GM12878 (cell line): Measurements from ENCODE around the gene GSTM4. TPM values are rescaled to one million over a fixed set of nuclear protein-coding genes. Genes with fewer than 3 reads are reported as not detected.

ENCODE experiments used
- ATAC-seq: fragments of 200-7000 bp; cut with Tn5 transposase; 3 replicates; pipeline ENCODE4 v1.9.1; 2020; ENCODE audit warnings: mild to moderate bottlenecking, moderate library complexity
- BruUV-seq: library from RNA; stranded (reverse); fragments of 400-500 nt; replicated peaks from 2 replicates; lab custom pipeline; 2021; lab: Mats Ljungman, UMichigan
- CTCF ChIA-PET: fragments of 300-600 bp; sonication (Branson Sonifier 250); formaldehyde crosslinking; extraction: SDS; loops from one replicate; lab custom pipeline; 2021; ENCODE audit warnings: inconsistent platforms; lab: Yijun Ruan, JAX
- POLR2A ChIA-PET: fragments of 350-600 bp; formaldehyde crosslinking; extraction: SDS; loops from one replicate; lab custom pipeline; 2021; ENCODE audit warnings: inconsistent platforms; lab: Charles Lee
- RAD21 ChIA-PET: fragments of 300-600 bp; sonication (Branson Sonifier 250); formaldehyde crosslinking; loops from one replicate; lab custom pipeline; 2023; ENCODE audit warnings: antibody characterized with exemption; ENCODE audit not compliant: unreplicated experiment; lab: Charles Lee
- SMC1A ChIA-PET: fragments of 300-600 bp; sonication (Branson Sonifier 250); formaldehyde crosslinking; loops from one replicate; lab custom pipeline; 2023; ENCODE audit not compliant: unreplicated experiment, uncharacterized antibody; lab: Charles Lee
- DNase-seq: peaks from one replicate; pipeline ENCODE4 v3.0.0-alpha.2; 2011; ENCODE audit warnings: low read depth, low spot score
- FAIRE-seq: peaks from 3 replicates; lab custom pipeline; 2011; peaks lifted over from hg19 to GRCh38; lab: Jason Lieb, UNC
- H2AFZ ChIP-seq: 2 replicates; pipeline ENCODE4 v1.6.0; 2011; ENCODE audit warnings: low read depth, low read length, control low read depth; ENCODE audit not compliant: control insufficient read depth
- H3K27ac ChIP-seq: 2 replicates; pipeline ENCODE4 v1.5.1; 2011; ENCODE audit warnings: control low read depth; ENCODE audit not compliant: control insufficient read depth, insufficient read depth
- H3K27me3 ChIP-seq, 2 experiments: replicated peaks in 1 of 2; 2 replicates each; pipeline versions ENCODE4 v1.6.0 to v1.6.1; 2011; ENCODE audit warnings: low read length in 1 of 2; ENCODE audit not compliant: control insufficient read depth in 2 of 2, insufficient read depth in 2 of 2
- H3K36me3 ChIP-seq, 2 experiments: 2 replicates each; pipeline ENCODE4 v1.5.1; 2011; ENCODE audit warnings: low read length in 1 of 2; ENCODE audit not compliant: control insufficient read depth in 2 of 2, insufficient read depth in 2 of 2
- H3K4me1 ChIP-seq: 2 replicates; pipeline ENCODE4 v1.6.1; 2011; ENCODE audit warnings: mild to moderate bottlenecking, low read length, moderate library complexity, mixed read lengths; ENCODE audit not compliant: control insufficient read depth, insufficient read depth
- H3K4me2 ChIP-seq: 2 replicates; pipeline ENCODE4 v1.6.0; 2011; ENCODE audit warnings: control low read depth; ENCODE audit not compliant: control insufficient read depth, insufficient read depth
- H3K4me3 ChIP-seq: fragments of 200-600 bp; sonication (generic); 2 replicates; pipeline ENCODE4 v1.5.1; 2016
- H3K79me2 ChIP-seq: 2 replicates; pipeline ENCODE4 v1.6.0; 2011; ENCODE audit warnings: low read length; ENCODE audit not compliant: control insufficient read depth, insufficient read depth
- H3K9ac ChIP-seq: 2 replicates; pipeline ENCODE4 v1.8.0; 2011; ENCODE audit warnings: low read length, control low read depth, mixed read lengths; ENCODE audit not compliant: control insufficient read depth, insufficient read depth
- H3K9me3 ChIP-seq: replicated peaks from 3 replicates; pipeline ENCODE4 v1.5.1; 2011; ENCODE audit warnings: mild to moderate bottlenecking, low read length; ENCODE audit not compliant: control insufficient read depth, insufficient read depth
- H4K20me1 ChIP-seq: 2 replicates; pipeline ENCODE4 v1.6.0; 2011; ENCODE audit not compliant: control insufficient read depth, insufficient read depth
- BHLHE40 ChIP-seq, 2 experiments: fragments of 450-650 bp in 1 of 2; IDR thresholded peaks; 2 replicates each; pipeline ENCODE4 v1.6.1; 2011 to 2017; ENCODE audit warnings: low read depth in 2 of 2, borderline replicate concordance in 1 of 2, improper control_type of control experiment in 1 of 2, low read length in 1 of 2, mild to moderate bottlenecking in 1 of 2
- CEBPB ChIP-seq, 2 experiments: fragments of 150-350 bp in 1 of 2; IDR thresholded peaks; 2 replicates each; pipeline ENCODE4 v1.6.1; 2012 to 2014; ENCODE audit warnings: low read depth in 2 of 2, low read length in 2 of 2, borderline replicate concordance in 1 of 2, inconsistent platforms in 1 of 2
- FOXM1 ChIP-seq: IDR thresholded peaks from 2 replicates; pipeline ENCODE4 v1.6.1; 2012; ENCODE audit warnings: low read depth, mild to moderate bottlenecking, inconsistent platforms, low read length, moderate library complexity
- IKZF1 ChIP-seq: fragments of 450-650 bp; conservative IDR thresholded peaks from 2 replicates; pipeline ENCODE4 v1.6.1; 2017; ENCODE audit warnings: antibody characterized with exemption, mild to moderate bottlenecking
- IKZF2 ChIP-seq, 2 experiments: fragments of 450-650 bp; IDR thresholded peaks; 2 replicates each; pipeline ENCODE4 v1.6.1; 2017; ENCODE audit warnings: mild to moderate bottlenecking in 2 of 2, moderate library complexity in 2 of 2
- KDM1A ChIP-seq: fragments of 200-600 bp; sonication (generic); IDR thresholded peaks from 2 replicates; pipeline ENCODE4 v1.6.1; 2016; ENCODE audit warnings: borderline replicate concordance
- MEF2A ChIP-seq: IDR thresholded peaks from 2 replicates; pipeline ENCODE4 v1.6.1; 2011; ENCODE audit warnings: low read depth, mild to moderate bottlenecking, low read length, moderate library complexity; ENCODE audit not compliant: insufficient read depth
- MXI1 ChIP-seq: fragments of 150-350 bp; IDR thresholded peaks from 2 replicates; pipeline ENCODE4 v1.6.1; 2011; ENCODE audit warnings: low read depth, mild to moderate bottlenecking, inconsistent platforms, low read length, improper control_type of control experiment
- POLR2AphosphoS5 ChIP-seq: IDR thresholded peaks from 2 replicates; pipeline ENCODE4 v1.6.1; 2011; ENCODE audit warnings: mild to moderate bottlenecking, low read length, inconsistent platforms
- RAD21 ChIP-seq: IDR thresholded peaks from 2 replicates; pipeline ENCODE4 v1.6.1; 2011; ENCODE audit warnings: mild to moderate bottlenecking, low read depth, low read length, moderate library complexity; ENCODE audit not compliant: insufficient read depth
- RBBP5 ChIP-seq: fragments of 200-600 bp; sonication (generic); conservative IDR thresholded peaks from 2 replicates; pipeline ENCODE4 v1.6.1; 2016
- SIX5 ChIP-seq: IDR thresholded peaks from 2 replicates; pipeline ENCODE4 v1.6.1; 2011; ENCODE audit warnings: mild to moderate bottlenecking, low read depth, low read length, moderate library complexity; ENCODE audit not compliant: severe bottlenecking
- SMARCA5 ChIP-seq: fragments of 450-650 bp; IDR thresholded peaks from 2 replicates; pipeline ENCODE4 v1.6.1; 2017; ENCODE audit warnings: mild to moderate bottlenecking
- SMC3 ChIP-seq: IDR thresholded peaks from 2 replicates; pipeline ENCODE4 v1.6.1; 2011; ENCODE audit warnings: low read length, improper control_type of control experiment, borderline replicate concordance
- TARDBP ChIP-seq: IDR thresholded peaks from 2 replicates; pipeline ENCODE4 v1.6.1; 2016; ENCODE audit warnings: borderline replicate concordance
- YY1 ChIP-seq: IDR thresholded peaks from 2 replicates; pipeline ENCODE4 v1.6.1; 2011; ENCODE audit warnings: low read depth, mild to moderate bottlenecking, low read length
- ZBED1 ChIP-seq: IDR thresholded peaks from 2 replicates; pipeline ENCODE4 v1.6.1; 2016; ENCODE audit warnings: borderline replicate concordance
- WGBS: methylation state at CpG from one replicate; pipeline ENCODE4 v1.1.6; 2016; ENCODE audit warnings: low lambda C conversion rate; ENCODE audit not compliant: insufficient replicate concordance, insufficient coverage; ENCODE audit errors: missing lambda C conversion rate; 5-methylcytosine and 5-hydroxymethylcytosine counted together
- in situ Hi-C: fragments of 300-500 bp; cut with MboI; formaldehyde crosslinking; loops from 9 replicates; pipeline ENCODE4 v1.14.3; 2018; ENCODE audit warnings: mixed read lengths
- intact Hi-C: fragments of 100-400 bp; cut with micrococcal nuclease; formaldehyde crosslinking; loops from one replicate; pipeline ENCODE4 v1.14.2; 2022; ENCODE audit not compliant: unreplicated experiment
- polyA plus RNA-seq, 11 experiments: library from polyadenylated mRNA; depleted of rRNA in 4 of 11; unstranded in 6 of 11; stranded (reverse) in 5 of 11; fragments of >200 nt; fragmentation: Nextera tagmentation in 4 of 11; fragmentation: Illumina TruSeq in 1 of 11; extraction: Ambion mirVana in 4 of 11; extraction: Trizol in 1 of 11; gene quantifications; 1 replicate in 1 of 11; 2 replicates in 10 of 11; pipeline versions ENCODE4 v1.2.1 to v1.2.3, GENCODE V29; 2011 to 2016; ENCODE audit warnings: inconsistent platforms in 2 of 11, missing spikeins in 2 of 11, low read depth in 1 of 11
- total RNA-seq, 4 experiments: library from RNA; depleted of rRNA in 3 of 4; stranded (reverse); fragments of >200 nt in 3 of 4; fragmentation: Illumina TruSeq in 1 of 4; extraction: Trizol in 1 of 4; gene quantifications; 2 replicates each; pipeline versions ENCODE4 v1.2.1 to v1.2.3, GENCODE V29; 2013 to 2021
- TF ChIP-seq, protein P1 (sequence below): IDR thresholded peaks from 2 replicates; pipeline ENCODE4 v1.6.1; 2012; ENCODE audit warnings: mild to moderate bottlenecking, low read depth, low read length
- TF ChIP-seq, protein P2 (sequence below): IDR thresholded peaks from 2 replicates; pipeline ENCODE4 v1.6.1; 2012; ENCODE audit warnings: low read length, inconsistent platforms

The GSTM4 gene
- total and polyA plus RNA-seq, 10 of the 15 experiments (the other 5 are each of a cell fraction or from before 2014, with no cell fraction given) = 14.3 to 37.2 (median 23.0) TPM

DNA sequence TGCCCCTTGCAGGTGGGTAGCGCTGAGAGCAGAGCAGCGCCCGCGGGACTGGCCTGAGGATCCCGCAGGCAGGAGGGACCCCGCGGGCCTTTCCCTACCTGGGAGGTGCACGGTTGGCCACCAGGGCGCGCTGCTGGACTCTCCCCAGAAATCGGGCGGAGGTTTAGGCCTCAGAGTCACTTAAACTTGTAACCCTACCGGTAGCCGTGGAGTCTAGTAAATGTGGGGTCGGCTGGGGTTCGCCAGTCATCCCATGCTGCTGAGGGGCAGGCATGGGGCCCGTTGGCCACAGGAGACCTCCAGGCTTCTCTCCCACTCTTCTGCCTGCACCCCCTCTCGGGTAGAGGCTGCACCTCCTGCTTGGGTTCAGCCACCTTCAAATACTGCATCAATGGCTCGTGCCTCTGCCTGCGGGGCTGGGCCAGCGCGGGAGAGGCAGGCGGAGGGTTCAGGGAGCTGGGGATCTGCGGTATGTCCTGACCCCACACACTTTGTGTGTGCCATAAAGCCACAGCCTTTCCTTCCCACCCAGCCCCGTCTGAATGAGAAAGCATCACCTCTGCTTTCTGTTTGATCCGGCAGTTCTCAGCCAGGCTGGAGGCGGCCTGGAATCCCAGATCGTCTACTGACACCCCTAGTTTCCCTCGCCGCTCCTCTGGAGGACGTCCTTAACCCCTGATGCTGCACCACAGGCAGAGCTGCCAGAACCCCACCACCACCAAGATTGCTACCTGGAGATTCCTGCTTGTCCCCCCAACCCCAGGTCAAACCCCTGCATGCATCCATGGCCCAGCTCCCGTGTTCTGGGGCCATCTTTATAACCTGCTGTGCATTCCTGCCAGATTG is 12.3 kb upstream of the GSTM4 start:
- in situ Hi-C loops = loop anchor here (5.0 kb wide), 2 partner anchors 129 to 344 kb away; no protein-coding TSS in a partner anchor
- no peaks in the 10 kb centered on the region for H4K20me1 ChIP-seq
- ChIA-PET CTCF (interaction anchor here (0.9 to 10.7 kb wide), 11 partner anchors 10 to 342 kb away, joined by 3 to 299 read pairs (median 4); partner anchors contain the start of genes AHCYL1, GNAI3, GSTM1 and GSTM4), RAD21 (interaction anchor here (0.9 to 2.5 kb wide), 3 partner anchors 95 to 134 kb away, joined by 3 to 6 read pairs (median 3); partner anchors contain the start of gene GNAI3), SMC1A (interaction anchor here (1.0 to 9.1 kb wide), 7 partner anchors 9 to 342 kb away, joined by 3 to 95 read pairs (median 8); partner anchors contain the start of gene AHCYL1), POLR2A (no interaction called here)
- FAIRE-seq (peak; percentile 44), DNase-seq (no peak), ATAC-seq (peak; percentile 98)
- H3K27me3 ChIP-seq = no peaks in the 10 kb centered on the region
- no TSS peak for BruUV-seq
- no peaks in the 10 kb centered on the region for H3K36me3 ChIP-seq
- no peaks in the 10 kb centered on the region for H3K9me3 ChIP-seq
- H3K4me2 ChIP-seq = peak overlapping the region; percentile 67
- 31% methylated on average over 32 of the region's 32 CpGs for WGBS
- no peaks in the 10 kb centered on the region for H3K79me2 ChIP-seq
- peaks cover 9% of the 10 kb centered on the region for H3K4me1 ChIP-seq
- H3K9ac ChIP-seq = peak overlapping the region; percentile 51; the same call in 1 of the 2 replicates
- no peak overlapping the region for H3K27ac ChIP-seq
- H3K4me3 ChIP-seq = no peak overlapping the region
- peak overlapping the region; percentile 90 for H2AFZ ChIP-seq
- intact Hi-C loops = loop anchor here (5.0 kb wide), 4 partner anchors 44 to 339 kb away; partner anchors contain the start of genes AHCYL1, GNAI3 and GSTM1
- TF ChIP-seq SMC3 (peak; percentile 94), YY1 (peak; percentile 73), IKZF1 (peak; percentile 45; the same call in 1 of the 2 replicates), FOXM1 (0 out of 2 replicates have a peak, but pooled peaks have one; percentile 28), IKZF2 (IDR thresholded peaks at IDR 0.05) (peak in 1 of 2 experiments; percentile 14; a peak in 1 of 4 replicates), RBBP5 (no peak), MXI1 (0 out of 2 replicates have a peak, but pooled peaks have one; percentile 29), RAD21 (peak; percentile 87), SIX5 (no peak), CEBPB (IDR thresholded peaks at IDR 0.05; ENCODE audit: borderline replicate concordance in 1 of 2, low read depth in 2 of 2, low read length in 2 of 2) (no peak), BHLHE40 (IDR thresholded peaks at IDR 0.05; ENCODE audit: borderline replicate concordance in 1 of 2, low read depth in 2 of 2, low read length in 1 of 2) (peak in 1 of 2 experiments; percentile 27; a peak in 1 of 4 replicates), SMARCA5 (peak; percentile 46; the same call in 1 of the 2 replicates), TARDBP (0 out of 2 replicates have a peak, but pooled peaks have one; percentile 16), MEF2A (no peak), KDM1A (no peak), ZBED1 (no peak), POLR2AphosphoS5 (no peak)
- TF ChIP-seq, protein P1, sequence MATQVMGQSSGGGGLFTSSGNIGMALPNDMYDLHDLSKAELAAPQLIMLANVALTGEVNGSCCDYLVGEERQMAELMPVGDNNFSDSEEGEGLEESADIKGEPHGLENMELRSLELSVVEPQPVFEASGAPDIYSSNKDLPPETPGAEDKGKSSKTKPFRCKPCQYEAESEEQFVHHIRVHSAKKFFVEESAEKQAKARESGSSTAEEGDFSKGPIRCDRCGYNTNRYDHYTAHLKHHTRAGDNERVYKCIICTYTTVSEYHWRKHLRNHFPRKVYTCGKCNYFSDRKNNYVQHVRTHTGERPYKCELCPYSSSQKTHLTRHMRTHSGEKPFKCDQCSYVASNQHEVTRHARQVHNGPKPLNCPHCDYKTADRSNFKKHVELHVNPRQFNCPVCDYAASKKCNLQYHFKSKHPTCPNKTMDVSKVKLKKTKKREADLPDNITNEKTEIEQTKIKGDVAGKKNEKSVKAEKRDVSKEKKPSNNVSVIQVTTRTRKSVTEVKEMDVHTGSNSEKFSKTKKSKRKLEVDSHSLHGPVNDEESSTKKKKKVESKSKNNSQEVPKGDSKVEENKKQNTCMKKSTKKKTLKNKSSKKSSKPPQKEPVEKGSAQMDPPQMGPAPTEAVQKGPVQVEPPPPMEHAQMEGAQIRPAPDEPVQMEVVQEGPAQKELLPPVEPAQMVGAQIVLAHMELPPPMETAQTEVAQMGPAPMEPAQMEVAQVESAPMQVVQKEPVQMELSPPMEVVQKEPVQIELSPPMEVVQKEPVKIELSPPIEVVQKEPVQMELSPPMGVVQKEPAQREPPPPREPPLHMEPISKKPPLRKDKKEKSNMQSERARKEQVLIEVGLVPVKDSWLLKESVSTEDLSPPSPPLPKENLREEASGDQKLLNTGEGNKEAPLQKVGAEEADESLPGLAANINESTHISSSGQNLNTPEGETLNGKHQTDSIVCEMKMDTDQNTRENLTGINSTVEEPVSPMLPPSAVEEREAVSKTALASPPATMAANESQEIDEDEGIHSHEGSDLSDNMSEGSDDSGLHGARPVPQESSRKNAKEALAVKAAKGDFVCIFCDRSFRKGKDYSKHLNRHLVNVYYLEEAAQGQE = no peak
- TF ChIP-seq, protein P2, sequence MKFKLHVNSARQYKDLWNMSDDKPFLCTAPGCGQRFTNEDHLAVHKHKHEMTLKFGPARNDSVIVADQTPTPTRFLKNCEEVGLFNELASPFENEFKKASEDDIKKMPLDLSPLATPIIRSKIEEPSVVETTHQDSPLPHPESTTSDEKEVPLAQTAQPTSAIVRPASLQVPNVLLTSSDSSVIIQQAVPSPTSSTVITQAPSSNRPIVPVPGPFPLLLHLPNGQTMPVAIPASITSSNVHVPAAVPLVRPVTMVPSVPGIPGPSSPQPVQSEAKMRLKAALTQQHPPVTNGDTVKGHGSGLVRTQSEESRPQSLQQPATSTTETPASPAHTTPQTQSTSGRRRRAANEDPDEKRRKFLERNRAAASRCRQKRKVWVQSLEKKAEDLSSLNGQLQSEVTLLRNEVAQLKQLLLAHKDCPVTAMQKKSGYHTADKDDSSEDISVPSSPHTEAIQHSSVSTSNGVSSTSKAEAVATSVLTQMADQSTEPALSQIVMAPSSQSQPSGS = no peak
